GM19397 (cell line): Measurements from ENCODE around the gene RENBP.
"Not testable (repeated sequence)": the region's sequence is repeated elsewhere in the genome, so short reads cannot be mapped to it uniquely, and the experiment has no call there.

Experiments
- ATAC-seq: cut with Tn5 transposase; IDR thresholded peaks from one replicate; pipeline ENCODE4 v1.9.1; 2021; ENCODE audit warnings: mild to moderate bottlenecking, moderate library complexity; ENCODE audit not compliant: unreplicated experiment

The RENBP gene

DNA sequence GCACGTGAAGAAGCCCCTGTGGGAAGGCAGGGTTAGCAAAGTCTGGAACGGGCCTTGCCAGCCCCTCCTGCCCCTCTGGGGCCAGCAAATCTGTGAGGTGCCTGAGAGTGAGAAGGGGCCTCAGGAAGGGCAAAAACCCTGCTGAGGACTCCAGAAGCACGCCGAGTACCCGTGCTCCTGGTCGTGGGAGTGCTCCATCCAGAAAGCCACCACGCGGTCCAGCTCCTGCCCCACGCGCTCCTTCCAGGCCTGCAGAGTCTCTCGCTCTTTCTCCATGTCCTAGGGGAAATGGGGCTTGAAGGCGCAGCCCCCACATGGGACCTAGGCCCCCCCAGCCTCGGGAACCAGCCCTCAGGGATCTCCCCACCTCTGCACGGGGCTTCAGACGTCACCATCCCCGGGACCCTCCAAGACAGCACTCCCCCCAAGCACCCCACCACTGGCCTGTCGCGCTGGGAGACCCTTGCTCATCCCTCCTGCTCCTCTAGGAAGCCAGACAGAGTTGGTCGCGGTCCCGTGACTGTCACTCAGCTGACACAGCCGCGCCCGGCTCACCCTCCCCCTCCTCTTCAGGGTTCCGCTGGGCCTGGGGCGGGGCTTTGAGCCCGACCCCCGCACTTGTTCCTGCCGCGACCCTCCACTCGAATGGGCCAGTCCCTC is at the start of gene RENBP:
Gene RENBP, minus strand, starts transcription at position 504 of the 660 bp plus-strand sequence. Its CDS starts 33 bp downstream, at position 471.
- ATAC-seq, result peak; percentile 55

DNA sequence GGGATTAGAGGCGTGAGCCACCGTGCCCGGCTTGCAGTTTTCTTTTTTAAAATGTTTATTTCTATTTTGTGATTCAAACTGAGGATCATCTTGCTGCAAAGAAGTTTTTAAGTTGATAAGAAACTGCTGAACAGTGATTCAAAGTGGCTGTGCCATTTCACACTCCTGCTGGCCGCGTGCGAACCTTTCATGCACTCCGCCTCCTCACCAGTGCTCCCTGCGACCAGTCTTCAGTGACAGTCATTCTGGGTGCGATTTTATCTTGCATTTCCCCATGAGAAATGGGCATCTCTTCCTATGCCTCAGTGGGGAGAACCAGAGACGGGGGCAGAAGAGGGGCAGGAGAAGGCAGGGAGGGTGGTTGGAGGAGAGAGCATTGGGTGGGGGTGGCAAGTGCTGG is 49.5 kb upstream of the RENBP start:
- ATAC-seq, result no peak

DNA sequence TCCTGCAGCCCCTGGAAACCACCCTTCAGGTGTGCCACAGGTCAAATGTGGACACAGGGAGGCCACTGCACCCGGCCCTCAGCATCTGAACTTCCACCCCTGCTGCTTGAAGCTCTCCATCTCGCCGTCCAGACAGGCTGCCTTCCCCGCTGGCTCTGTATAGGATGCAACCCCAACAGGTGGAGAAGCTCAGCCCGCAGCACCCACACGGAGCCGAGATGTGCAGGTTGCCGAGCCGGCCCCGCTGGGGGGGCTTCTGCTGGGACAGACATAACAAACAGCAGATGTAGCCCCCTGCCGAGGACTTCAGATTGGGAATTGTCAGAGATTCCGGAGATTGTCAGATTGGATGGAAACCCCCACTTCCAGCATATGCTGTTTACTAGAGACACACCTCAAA is 48.6 kb upstream of the RENBP start:
- ATAC-seq, result no peak

DNA sequence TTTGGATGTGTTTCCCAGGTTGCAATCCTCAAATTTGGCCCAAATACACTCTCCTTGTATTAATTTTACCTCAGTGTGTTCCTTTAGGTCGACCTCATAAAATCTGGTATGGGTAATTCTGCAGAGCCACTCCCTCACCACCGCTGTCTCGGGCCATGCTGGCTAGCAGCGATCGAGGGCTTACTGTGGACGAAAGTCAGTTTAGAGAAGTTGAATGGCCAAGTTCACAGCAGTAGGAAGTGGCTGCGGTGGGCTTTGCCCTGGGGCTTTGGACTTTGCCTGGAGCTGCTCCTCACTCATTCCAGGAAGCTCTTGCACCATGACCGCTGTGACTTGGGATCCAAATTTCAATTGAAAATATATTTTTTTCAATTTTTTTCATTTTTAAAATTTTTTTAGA is 47.7 kb upstream of the RENBP start:
- ATAC-seq, result no peak

DNA sequence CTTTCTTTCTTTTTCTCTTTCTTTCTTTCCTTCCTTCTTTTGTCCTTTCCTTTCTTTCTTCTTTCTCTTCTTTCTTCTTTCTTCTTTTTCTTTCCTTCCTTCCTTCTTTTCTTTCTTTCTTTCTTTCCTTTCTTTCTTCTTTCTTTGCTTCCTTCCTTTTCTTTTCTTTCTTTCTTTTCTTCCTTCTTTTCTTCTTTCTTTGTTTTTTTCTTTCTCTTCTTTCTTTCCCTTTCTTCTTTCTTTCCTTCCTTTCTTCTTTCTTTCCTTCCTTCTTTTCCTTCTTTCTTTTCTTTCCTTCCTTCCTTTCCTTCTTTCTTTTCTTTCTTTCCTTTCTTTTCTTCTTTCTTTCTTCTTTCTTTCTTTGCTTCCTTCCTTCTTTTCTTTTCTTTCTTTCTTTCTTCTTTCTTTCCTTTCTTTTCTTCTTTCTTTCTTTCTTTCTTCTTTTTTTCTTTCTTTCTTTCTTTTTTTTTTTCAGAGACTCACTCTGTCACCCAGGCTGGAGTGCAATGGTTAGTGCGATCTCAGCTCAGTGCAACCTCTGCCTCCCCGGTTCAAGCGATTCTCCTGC is 46.7 kb upstream of the RENBP start:
- no peak for ATAC-seq

DNA sequence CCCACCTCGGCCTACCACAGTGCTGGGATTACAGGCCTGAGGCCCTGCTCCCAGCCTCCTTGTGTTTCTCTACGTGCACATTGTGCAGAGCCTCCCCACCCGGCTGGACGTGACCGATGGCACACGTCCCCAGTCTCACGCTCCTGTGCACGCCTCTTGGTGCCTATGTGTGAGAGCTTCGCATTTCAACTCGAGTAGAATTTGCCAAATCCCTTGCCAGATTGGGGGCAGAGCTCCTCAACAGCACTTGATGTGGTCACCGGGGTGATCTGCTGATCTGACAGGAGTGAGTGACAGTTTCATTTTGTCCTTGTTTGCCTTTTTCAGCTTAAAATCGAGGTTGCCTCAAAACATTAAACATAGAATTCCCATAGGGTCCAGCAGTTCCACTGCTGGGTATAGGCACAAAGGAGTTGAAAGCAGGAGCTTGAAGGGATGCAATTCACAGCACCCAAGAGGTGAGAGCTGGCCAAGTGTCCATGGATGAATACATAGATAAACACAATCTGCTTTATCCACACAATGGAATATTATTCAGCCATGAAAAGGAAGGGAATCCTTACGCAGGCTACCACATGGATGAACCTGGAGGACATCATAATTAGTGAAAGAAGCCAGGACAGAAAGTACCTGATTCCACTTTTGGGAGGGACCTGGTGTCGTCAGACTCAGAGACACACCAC is 45.7 kb upstream of the RENBP start:
- ATAC-seq, result no peak

DNA sequence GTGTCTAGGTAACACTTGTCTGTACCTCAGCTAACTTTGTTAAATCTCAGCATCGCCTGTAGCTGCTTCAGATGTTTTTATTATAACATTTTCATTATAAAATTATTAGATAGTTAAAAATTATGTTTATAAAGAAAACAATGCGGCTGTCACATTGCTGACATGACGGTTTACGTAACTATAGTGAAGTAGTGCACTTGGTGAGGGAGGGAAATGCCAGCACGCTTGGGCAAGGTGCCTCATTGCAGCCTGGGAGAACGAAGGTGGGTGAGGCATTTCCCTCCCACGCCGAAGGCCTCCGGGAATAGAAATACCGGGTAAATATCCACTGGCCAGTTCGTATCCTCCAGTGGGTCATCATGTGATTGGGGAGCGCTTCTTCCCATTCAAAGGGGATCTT is 44.0 kb upstream of the RENBP start:
- ATAC-seq, result no peak

DNA sequence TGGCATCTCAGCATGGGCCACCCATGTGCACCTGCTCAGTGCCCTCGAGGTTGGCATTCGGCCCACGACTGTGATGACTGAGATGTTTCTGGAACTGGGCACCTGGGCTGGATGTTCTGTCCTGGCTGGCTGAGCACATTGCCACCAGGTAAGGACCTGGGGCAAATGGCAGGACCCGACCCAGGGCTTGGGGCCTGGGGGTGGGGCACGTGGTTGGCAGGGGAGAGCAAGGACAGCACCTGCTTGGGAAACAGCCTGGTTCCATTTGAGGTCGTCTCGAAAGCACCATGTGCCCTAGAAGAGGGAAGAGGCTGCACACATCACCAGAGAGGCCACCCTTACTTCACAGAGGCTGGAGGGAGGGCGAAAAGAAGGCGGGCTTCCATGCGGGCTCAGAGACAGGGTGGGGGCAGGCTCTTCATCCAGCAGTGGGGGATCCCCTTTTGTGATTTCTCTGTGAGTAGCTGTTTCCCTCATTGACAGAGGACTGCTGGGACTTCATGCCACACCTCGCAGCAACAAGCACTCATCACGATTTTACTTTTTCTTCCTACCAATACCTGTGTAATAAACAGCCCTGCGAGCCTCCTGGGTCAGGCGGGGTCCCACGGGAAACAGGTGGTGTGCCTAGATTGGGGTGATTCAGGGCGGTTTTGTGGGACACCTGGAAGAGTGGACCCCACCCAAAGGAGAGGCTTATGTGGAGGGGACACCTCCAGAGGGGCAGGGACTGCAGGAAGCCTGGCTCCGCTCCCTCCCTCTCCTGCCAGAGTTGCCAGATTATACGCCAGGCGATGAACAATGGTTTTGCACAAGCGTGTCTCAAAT is 40.1 kb upstream of the RENBP start:
- ATAC-seq, result no peak

DNA sequence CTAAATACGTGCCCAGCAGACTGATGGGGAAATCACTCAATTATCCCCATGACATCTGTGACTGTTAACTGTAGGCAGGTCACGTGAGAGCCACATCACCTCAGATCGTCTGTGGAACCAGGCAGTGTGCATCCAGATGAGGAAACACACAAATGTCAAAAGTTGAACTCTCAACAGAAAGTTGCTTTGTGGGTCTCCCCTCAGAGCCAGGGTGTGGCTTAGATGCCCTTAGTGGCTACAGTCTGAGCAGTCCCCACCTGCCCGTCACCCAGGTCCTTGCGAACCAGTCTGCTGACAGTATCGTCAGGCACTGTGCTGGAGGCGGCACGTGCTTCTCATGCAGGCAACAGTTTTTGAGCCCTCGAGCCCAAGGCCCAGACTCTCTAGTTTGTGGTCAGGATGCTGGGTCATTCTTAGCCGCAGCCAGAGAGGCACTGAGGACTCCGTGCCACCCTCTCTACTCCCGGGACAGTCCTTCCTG is 38.9 kb upstream of the RENBP start:
- ATAC-seq, result no peak

DNA sequence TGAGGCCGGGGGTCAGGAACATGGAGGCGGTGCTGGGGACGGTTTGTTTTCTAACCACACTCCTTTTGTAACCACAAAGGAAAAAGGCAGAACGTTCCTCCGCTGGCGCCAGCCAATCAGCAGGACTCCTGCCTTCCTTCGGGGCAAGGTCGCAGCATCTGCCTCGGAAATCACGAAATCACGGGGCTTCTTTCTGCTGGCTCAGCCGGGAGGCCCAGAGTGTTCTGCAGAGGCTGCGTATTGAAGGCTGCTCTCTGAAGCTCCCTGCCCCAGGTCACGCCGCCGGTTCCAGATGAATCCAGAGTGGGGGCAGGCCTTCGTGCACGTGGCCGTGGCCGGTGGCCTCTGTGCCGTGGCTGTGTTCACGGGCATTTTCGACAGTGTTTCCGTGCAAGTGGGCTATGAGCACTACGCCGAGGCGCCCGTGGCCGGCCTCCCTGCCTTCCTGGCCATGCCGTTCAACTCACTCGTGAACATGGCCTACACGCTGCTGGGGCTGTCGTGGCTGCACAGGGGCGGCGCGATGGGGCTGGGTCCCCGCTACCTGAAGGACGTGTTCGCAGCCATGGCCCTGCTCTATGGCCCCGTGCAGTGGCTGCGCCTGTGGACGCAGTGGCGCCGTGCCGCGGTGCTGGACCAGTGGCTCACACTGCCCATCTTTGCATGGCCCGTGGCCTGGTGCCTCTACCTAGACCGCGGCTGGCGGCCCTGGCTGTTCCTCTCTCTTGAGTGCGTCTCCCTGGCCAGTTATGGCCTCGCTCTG is 37.5 kb upstream of the RENBP start:
- no peak for ATAC-seq

DNA sequence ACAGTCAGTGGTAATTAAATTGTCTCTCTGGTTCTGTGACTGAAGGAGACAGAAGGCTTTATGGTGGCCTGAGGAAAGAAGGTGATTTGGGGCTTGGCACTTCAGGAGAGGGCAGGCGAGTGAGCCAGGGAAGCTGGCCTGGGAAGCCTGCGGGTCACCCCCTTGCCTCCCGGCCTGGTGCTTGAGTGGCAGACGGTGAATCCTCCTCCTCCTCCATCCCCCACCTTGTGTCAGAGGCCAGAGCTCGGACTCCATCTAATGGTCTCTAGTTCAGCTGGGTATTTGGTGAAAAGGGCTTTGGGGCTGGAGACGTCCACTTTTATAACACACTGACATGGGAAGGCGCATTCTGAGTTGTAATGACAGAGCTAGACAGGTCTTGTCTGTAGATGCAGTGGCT is 36.8 kb upstream of the RENBP start:
- no peak for ATAC-seq

DNA sequence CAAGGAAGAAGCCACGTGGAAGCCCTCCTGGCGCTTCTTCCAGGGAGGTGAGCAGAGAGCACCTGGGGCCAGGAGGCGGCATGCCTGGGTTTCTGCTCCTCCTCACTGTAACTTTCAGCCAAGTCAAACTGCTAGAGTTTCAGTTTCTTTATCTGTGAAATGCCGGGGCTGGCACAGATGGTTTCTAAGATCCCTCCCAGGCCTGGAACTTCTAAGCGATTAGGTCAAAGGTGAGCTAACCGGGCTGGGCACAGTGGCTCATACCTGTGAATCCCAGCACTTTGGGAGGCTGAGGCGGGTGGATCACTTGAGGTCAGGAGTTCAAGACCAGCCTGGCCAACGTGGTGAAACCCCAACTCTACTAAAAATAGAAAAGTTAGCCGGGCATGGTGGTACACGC is 36.0 kb upstream of the RENBP start:
- not testable (repeated sequence) for ATAC-seq

DNA sequence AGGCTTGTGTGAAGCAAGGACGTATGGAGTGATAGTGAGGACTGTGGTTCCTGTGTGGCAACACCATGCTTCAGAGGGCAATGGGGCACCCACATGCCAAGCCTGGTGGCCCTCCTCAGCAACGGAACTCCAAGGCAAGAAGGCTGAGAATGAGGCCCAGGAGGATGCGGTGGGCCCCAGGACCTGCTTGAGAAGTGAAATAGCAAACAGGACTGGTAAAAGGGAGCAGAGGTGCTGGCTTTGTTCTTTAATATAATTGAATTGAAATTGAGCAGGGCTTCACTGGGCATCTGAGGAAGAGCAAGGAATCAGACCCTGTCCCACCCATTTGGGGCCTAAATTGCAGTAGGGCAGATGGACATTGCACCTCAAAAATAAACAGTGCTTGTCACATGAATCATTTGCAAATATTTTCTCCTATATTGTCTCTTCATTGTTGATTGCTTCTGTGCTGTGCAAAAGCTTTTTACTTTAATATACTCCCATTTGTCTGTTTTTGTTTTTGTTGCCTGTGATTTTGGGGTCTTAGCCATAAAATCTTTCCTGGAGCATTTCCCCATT is 30.4 kb upstream of the RENBP start:
- no peak for ATAC-seq

DNA sequence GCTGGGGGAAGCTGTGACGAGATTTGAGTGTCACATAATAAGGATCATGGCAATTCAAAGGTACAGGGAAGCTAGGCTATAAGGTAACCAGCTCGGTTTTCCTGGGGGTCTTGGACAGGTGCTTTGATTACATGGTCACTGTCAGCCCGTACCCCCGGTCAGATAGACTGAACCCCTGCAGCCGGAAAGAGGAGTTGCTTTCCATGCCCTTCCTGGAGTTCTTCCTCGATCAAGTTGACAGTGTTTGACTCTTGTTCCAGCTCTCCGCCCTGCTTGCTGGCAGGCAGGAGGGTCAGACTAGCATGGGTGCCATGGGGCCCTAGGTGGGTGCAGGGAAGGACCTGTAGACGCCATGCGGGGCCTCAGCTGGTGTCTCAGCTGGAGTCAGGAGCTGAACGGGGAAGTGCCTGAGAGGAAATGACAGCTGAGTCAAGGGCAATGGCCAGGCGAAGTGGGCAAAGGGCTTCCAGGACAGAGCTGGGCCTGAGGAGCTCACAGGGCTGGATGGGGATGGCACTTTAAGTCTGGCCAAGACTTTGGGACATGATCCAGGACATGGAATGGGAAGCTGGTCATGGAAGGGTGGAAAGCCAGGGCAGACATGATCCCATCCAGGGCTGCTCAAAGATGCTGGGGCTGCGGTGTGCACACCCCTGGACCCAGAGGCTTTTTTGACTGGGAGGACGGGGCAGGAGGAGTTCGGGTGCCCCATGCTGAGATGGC is 29.7 kb upstream of the RENBP start:
- no peak for ATAC-seq

DNA sequence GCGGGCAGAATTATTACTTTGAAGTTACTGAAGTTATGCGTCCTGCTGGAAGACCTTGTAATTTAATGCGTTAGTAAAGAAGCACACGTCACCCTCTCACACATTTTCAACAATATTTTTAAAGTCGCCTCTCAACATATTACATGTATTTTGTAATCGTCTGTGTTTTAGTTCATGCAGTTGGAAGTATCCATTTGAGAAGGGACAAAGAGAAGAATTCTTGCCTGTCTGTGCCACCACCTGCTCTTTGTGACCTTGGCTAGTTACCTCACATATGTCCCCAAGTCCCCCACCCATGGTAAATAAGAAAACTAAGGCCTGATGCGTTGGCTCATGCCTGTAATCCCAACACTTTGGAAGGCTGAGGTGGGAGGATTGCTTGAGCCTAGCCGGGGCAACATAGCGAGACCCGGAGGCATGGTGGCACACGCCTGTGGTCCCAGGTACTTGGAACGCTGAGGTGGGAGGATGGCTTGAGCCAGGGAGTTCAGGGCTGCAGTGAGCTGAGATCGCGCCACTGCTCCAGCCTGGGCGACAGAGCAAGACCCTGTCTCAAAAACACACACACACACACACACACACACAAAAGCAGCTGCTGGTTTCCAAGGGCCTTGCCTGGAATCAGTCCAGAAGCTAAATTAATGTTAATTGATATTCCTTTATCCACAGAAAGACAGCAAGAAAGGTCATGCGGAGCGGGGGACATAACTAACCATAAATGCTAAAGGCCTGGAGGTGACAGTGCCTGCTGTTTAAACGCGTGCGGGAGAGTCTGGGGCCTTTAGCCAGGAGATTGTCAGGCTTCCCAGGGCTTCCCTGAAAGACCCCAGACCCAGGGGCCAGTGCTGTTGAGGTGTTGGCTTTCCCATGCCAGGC is 28.9 kb upstream of the RENBP start:
- no peak for ATAC-seq

DNA sequence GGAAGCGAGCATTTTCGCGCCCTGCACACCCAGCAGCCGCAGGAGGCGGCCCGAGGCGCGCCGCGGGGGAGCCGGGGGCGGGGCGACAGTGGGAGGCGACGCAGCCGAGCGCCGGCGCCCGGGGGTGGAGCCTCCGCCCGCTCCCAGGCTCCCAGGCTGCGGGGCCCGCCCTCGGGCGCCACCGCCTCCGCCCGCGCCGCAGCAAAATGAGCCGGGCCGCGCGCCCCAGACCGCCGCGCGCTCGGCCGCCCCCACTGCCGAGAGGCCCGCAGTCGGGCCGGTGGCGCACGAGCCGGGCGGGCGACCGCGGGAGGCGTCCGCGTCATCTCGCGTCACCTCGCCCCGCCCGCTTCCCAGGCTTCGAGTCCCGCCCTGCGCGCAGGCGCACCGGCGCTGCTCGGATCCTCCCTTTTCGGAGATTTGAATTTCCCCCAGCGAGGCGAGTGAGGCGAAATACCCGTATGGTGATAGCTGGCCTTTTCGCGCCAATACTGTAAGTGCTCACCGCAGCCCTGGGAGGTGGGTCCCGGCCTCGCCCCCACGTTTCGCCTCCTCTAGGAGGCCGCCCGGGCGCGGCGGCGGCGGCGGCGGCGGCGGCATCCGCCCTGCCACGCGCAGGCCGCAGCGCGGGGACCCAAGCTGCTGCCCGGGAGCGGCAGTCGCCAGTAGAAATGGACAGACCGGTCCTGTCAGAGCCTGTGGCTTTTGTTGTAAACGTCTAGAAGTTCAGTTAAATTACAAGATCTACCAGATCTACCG is 28.1 kb upstream of the RENBP start, which contains the start of gene TMEM187:
Gene TMEM187, plus strand, starts transcription at position 387 of the 759 bp plus-strand sequence. CDS start 9,309 bp downstream, outside the sequence.
- ATAC-seq, result peak; percentile 57

DNA sequence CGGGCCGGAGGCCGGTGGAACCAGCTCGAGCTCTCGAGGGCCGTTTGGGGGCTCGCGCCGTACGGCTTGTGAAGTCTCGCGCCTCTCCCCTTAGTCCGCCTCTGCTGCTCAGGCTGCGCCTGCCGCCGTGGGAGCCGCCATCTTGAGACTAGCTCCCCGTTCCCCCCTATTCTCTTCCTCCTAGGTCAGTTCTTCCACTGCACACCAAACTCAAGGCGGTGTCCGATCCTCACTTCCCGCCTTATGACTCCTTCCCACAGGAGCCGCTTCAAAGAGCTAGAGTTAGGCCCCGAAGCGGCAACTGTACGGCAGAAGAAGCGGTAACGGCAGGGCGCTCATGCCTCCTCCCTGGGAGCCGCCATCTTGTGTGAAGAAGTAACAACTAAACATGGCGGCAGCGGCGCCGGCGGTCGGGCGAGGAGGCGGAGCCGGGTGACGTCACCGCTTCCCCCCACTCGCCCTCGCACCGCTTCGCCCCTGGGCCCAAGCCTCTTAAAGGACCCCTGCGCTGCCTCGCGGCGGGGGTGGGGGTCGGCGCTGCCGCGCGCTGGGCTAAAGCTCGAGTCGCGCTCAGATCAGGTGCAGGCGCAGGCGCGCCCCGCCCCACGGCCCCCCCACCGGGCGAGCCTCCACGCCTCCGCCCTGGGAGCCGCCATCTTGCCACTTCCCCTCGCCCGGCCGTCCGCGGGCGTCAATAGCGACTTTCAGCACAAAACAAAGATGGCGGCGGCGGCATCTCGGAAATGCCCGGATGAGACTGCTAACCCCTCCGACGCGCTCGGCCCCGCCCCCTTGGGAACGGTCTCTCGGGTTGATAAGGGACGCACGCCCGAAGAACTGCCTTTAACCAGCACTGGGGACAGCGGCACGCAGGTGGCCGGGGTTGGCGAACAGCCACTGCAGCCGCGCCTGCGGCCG is 27.3 kb upstream of the RENBP start, which contains the start of gene HCFC1:
Gene HCFC1, minus strand, starts transcription at position 369 of the 918 bp plus-strand sequence. CDS start 978 bp downstream, outside the sequence.
- ATAC-seq, result peak; percentile 37
